ENCODE measurements around the gene PRSS16. TPM values are rescaled to one million over a fixed set of nuclear protein-coding genes. Genes with fewer than 3 reads are reported as not detected.

PRSS16 gene
- total RNA-seq, 1 donor from 2014 or later = not detected

GRCh38 chr6:27295301-27296079 is 48.0 kb downstream of the PRSS16 start:
- H3K27ac ChIP-seq = no peak overlapping the region
- DNase-seq (ENCODE audit: low spot score in 2 of 2) = no peak
- H3K4me3 ChIP-seq = no peak overlapping the region
- no peaks in the 10 kb centered on the region for H3K36me3 ChIP-seq
- no peaks in the 10 kb centered on the region for H3K9me3 ChIP-seq
- intact Hi-C loops (cut with DNase I) = no loop called here
- TF ChIP-seq, protein P1, sequence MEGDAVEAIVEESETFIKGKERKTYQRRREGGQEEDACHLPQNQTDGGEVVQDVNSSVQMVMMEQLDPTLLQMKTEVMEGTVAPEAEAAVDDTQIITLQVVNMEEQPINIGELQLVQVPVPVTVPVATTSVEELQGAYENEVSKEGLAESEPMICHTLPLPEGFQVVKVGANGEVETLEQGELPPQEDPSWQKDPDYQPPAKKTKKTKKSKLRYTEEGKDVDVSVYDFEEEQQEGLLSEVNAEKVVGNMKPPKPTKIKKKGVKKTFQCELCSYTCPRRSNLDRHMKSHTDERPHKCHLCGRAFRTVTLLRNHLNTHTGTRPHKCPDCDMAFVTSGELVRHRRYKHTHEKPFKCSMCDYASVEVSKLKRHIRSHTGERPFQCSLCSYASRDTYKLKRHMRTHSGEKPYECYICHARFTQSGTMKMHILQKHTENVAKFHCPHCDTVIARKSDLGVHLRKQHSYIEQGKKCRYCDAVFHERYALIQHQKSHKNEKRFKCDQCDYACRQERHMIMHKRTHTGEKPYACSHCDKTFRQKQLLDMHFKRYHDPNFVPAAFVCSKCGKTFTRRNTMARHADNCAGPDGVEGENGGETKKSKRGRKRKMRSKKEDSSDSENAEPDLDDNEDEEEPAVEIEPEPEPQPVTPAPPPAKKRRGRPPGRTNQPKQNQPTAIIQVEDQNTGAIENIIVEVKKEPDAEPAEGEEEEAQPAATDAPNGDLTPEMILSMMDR (IDR thresholded peaks at IDR 0.05) = no peak
- no peaks in the 10 kb centered on the region for H3K27me3 ChIP-seq
- H3K4me1 ChIP-seq = no peaks in the 10 kb centered on the region

GRCh38 chr6:27296106-27296783 is 48.7 kb downstream of the PRSS16 start:
- intact Hi-C loops (cut with DNase I) = no loop called here
- TF ChIP-seq, protein P1 (IDR thresholded peaks at IDR 0.05) = no peak
- H3K27me3 ChIP-seq = no peaks in the 10 kb centered on the region
- no peak overlapping the region for H3K27ac ChIP-seq
- no peaks in the 10 kb centered on the region for H3K9me3 ChIP-seq
- DNase-seq (ENCODE audit: low spot score in 2 of 2) = no peak
- H3K4me1 ChIP-seq = no peaks in the 10 kb centered on the region
- H3K4me3 ChIP-seq = no peak overlapping the region
- no peaks in the 10 kb centered on the region for H3K36me3 ChIP-seq

- H3K27me3 ChIP-seq = no peaks in the 10 kb centered on the region
- TF ChIP-seq, protein P1 (IDR thresholded peaks at IDR 0.05) = no peak
- intact Hi-C loops (cut with DNase I) = no loop called here
These were observed 50.0 kb downstream of the PRSS16 start for GRCh38 chr6:27297484-27297856.

GRCh38 chr6:27297857-27298730 is 50.6 kb downstream of the PRSS16 start:
- intact Hi-C loops (cut with DNase I) = no loop called here
- Histone ChIP-seq H3K27me3 (no peaks in the 10 kb centered on the region), H3K36me3 (no peaks in the 10 kb centered on the region), H3K27ac (no peak overlapping the region), H3K4me1 (no peaks in the 10 kb centered on the region), H3K9me3 (no peaks in the 10 kb centered on the region), H3K4me3 (no peak overlapping the region)
- no peak for DNase-seq (ENCODE audit: low spot score in 2 of 2)
- TF ChIP-seq, protein P1 (IDR thresholded peaks at IDR 0.05) = no peak

More at GRCh38 chr6:27297484-27297856, 50.0 kb downstream of the PRSS16 start:
- Histone ChIP-seq H3K27ac (no peak overlapping the region), H3K36me3 (no peaks in the 10 kb centered on the region), H3K9me3 (no peaks in the 10 kb centered on the region), H3K4me1 (no peaks in the 10 kb centered on the region), H3K4me3 (no peak overlapping the region)
- DNase-seq (ENCODE audit: low spot score in 2 of 2) = no peak

DNA sequence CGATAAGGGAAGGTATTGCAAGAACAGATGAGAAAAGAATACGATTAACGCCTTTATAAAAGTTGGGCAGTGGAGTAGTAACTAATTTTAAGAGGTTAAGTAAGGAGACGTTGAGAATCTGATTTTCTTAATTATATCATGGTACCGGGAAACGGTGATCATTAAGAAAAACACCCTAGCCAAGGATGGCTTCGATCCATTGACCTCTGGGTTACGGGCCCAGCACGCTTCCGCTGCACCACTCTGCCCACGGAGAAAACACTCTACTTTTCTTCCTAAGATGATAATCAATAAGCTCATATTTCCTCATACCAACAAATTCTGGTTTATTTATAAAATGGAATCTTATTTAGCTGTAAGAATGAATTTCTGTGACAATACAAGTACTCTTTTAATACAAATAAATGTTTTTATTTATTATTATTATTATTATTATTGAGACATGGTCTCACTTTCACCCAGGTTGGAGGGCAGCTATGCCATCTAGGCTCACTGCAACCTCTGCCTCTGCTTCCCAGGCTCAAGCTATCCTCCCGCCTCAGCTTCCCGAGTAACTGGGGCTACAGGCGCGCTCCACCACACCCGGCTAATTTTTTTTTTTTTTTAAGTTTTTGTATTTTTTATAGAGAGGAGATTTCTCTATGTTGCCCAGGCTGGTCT is 56.2 kb downstream of the PRSS16 start:
- TF ChIP-seq, protein P1 (IDR thresholded peaks at IDR 0.05) = no peak
- Histone ChIP-seq H3K4me3 (no peak overlapping the region), H3K27me3 (no peaks in the 10 kb centered on the region), H3K9me3 (no peaks in the 10 kb centered on the region), H3K4me1 (no peaks in the 10 kb centered on the region), H3K36me3 (no peaks in the 10 kb centered on the region), H3K27ac (no peak overlapping the region)
- intact Hi-C loops (cut with DNase I) = no loop called here
- no peak for DNase-seq (ENCODE audit: low spot score in 2 of 2)

All from ascending aorta (tissue), 2 donors.